K562 (cell line): ENCODE measurements around the gene CNKSR1. TPM values are rescaled to one million over a fixed set of nuclear protein-coding genes. Genes with fewer than 3 reads are reported as not detected.

ENCODE experiments used
- ATF7 ChIP-seq: fragments of 450-650 bp; IDR thresholded peaks from 2 replicates; pipeline ENCODE4 v1.7.1; 2014; ENCODE audit warnings: mild to moderate bottlenecking, moderate library complexity
- BHLHE40 ChIP-seq: IDR thresholded peaks from 2 replicates; pipeline ENCODE4 v1.6.1; 2011; ENCODE audit warnings: low read length, improper control_type of control experiment
- CBX3 ChIP-seq, 2 experiments: IDR thresholded peaks; 1 replicate in 1 of 2; 2 replicates in 1 of 2; pipeline ENCODE4 v1.6.1; 2012; ENCODE audit warnings: inconsistent platforms in 2 of 2, low read length in 2 of 2, borderline replicate concordance in 1 of 2, control low read depth in 1 of 2
- CXXC5 ChIP-seq: fragments of 250-450 bp; sonication (Bioruptor Pico); IDR thresholded peaks from 2 replicates; pipeline ENCODE4 v1.8.0; 2022; ENCODE audit warnings: inconsistent platforms, mild to moderate bottlenecking, moderate library complexity
- EZH2 ChIP-seq: IDR thresholded peaks from 2 replicates; pipeline ENCODE4 v1.6.1; 2012; ENCODE audit warnings: low read depth, mild to moderate bottlenecking, inconsistent platforms, low read length, borderline replicate concordance
- FOXA3 ChIP-seq, 2 experiments: fragments of 450-650 bp in 1 of 2; sonication (generic) in 1 of 2; formaldehyde crosslinking; IDR thresholded peaks in 1 of 2; conservative IDR thresholded peaks in 1 of 2; 2 replicates each; pipeline versions ENCODE4 v1.4.0 to v1.8.0; 2020 to 2022; ENCODE audit warnings: mild to moderate bottlenecking in 2 of 2, missing genetic modification reagents in 1 of 2
- HBP1 ChIP-seq: fragments of 450-650 bp; formaldehyde crosslinking; IDR thresholded peaks from 2 replicates; pipeline ENCODE4 v1.4.0; 2022; ENCODE audit warnings: missing genetic modification characterization
- HDGF ChIP-seq: fragments of 450-650 bp; IDR thresholded peaks from 2 replicates; pipeline ENCODE4 v1.6.1; 2016
- HMG20A ChIP-seq: fragments of 450-650 bp; formaldehyde crosslinking; conservative IDR thresholded peaks from 2 replicates; pipeline ENCODE4 v1.4.0; 2020; ENCODE audit warnings: mild to moderate bottlenecking, mixed read lengths
- IRF2 ChIP-seq: sonication (generic); formaldehyde crosslinking; IDR thresholded peaks from 2 replicates; pipeline ENCODE4 v1.8.1; 2022; ENCODE audit warnings: mild to moderate bottlenecking, missing genetic modification reagents
- KDM2B ChIP-seq: fragments of 250-450 bp; sonication (Bioruptor Pico); IDR thresholded peaks from 2 replicates; pipeline ENCODE4 v1.8.0; 2021; ENCODE audit warnings: mild to moderate bottlenecking, moderate library complexity
- LEF1 ChIP-seq: fragments of 450-650 bp; IDR thresholded peaks from 2 replicates; pipeline ENCODE4 v1.6.1; 2016; ENCODE audit warnings: mild to moderate bottlenecking
- MAFK ChIP-seq: IDR thresholded peaks from 2 replicates; pipeline ENCODE4 v1.6.1; 2011; ENCODE audit warnings: low read length, improper control_type of control experiment
- NFE2 ChIP-seq: IDR thresholded peaks from 2 replicates; pipeline ENCODE4 v1.6.1; 2014; ENCODE audit warnings: antibody characterized with exemption, low read depth
- NFXL1 ChIP-seq: fragments of 450-650 bp; formaldehyde crosslinking; IDR thresholded peaks from 2 replicates; pipeline ENCODE4 v1.4.0; 2021; ENCODE audit warnings: mild to moderate bottlenecking
- OTX1 ChIP-seq: fragments of 450-650 bp; formaldehyde crosslinking; IDR thresholded peaks from 2 replicates; pipeline ENCODE4 v1.4.0; 2022; ENCODE audit warnings: mild to moderate bottlenecking
- SLC30A9 ChIP-seq: fragments of 250-450 bp; sonication (Bioruptor Pico); IDR thresholded peaks from 2 replicates; pipeline ENCODE4 v1.8.0; 2022; ENCODE audit warnings: mild to moderate bottlenecking, moderate library complexity
- SP1 ChIP-seq: sonication (generic); formaldehyde crosslinking; IDR thresholded peaks from 2 replicates; pipeline ENCODE4 v1.8.1; 2022; ENCODE audit warnings: mild to moderate bottlenecking, missing genetic modification reagents
- SRSF9 ChIP-seq: fragments of 200-400 bp; formaldehyde crosslinking; IDR thresholded peaks from 2 replicates; pipeline ENCODE4 v1.6.1; 2017; ENCODE audit warnings: low read depth, low read length, borderline replicate concordance
- TAL1 ChIP-seq: fragments of 450-650 bp; IDR thresholded peaks from 2 replicates; pipeline ENCODE4 v1.6.1; 2016; ENCODE audit warnings: mild to moderate bottlenecking
- TCF3 ChIP-seq: sonication (generic); formaldehyde crosslinking; IDR thresholded peaks from 2 replicates; pipeline ENCODE4 v1.4.0; 2020; ENCODE audit warnings: mild to moderate bottlenecking, missing genetic modification reagents
- TRIM24 ChIP-seq, 2 experiments: fragments of 450-650 bp; IDR thresholded peaks; 2 replicates each; pipeline ENCODE4 v1.6.1; 2016
- ZBTB7A ChIP-seq: IDR thresholded peaks from 2 replicates; pipeline ENCODE4 v1.6.1; 2011; ENCODE audit warnings: low read depth, mild to moderate bottlenecking, low read length, moderate library complexity, borderline replicate concordance; ENCODE audit not compliant: control insufficient read depth
- ZKSCAN1 ChIP-seq: fragments of 150-350 bp; IDR thresholded peaks from 2 replicates; pipeline ENCODE4 v1.6.1; 2016; ENCODE audit warnings: low read depth, low read length
- ZNF512 ChIP-seq: IDR thresholded peaks from 2 replicates; pipeline ENCODE4 v1.6.1; 2016; ENCODE audit warnings: missing genetic modification characterization, missing compliant biosample characterization
- polyA plus RNA-seq, 8 experiments: library from polyadenylated mRNA; depleted of rRNA in 4 of 8; stranded (reverse) in 5 of 8; unstranded in 3 of 8; fragments of >200 nt; fragmentation: Nextera tagmentation in 2 of 8; fragmentation: Illumina TruSeq in 1 of 8; extraction: Ambion mirVana in 2 of 8; extraction: Trizol in 1 of 8; gene quantifications; 2 replicates each; pipeline versions ENCODE4 v1.2.1 to v1.2.3, GENCODE V29; 2011 to 2014; ENCODE audit warnings: inconsistent platforms in 1 of 8, missing spikeins in 1 of 8
- total RNA-seq, 7 experiments: library from RNA; depleted of rRNA in 6 of 7; stranded (reverse); fragments of >200 nt in 6 of 7; fragmentation: Illumina TruSeq in 2 of 7; extraction: Trizol in 2 of 7; gene quantifications; 2 replicates each; pipeline versions ENCODE4 v1.2.1 to v1.2.3, GENCODE V29; 2011 to 2021; ENCODE audit warnings: low replicate concordance in 1 of 7
- TF ChIP-seq, protein P1 (sequence below): fragments of 450-650 bp; conservative IDR thresholded peaks from 2 replicates; pipeline ENCODE4 v1.6.1; 2016; ENCODE audit warnings: missing genetic modification characterization, low read depth, mild to moderate bottlenecking, missing compliant biosample characterization, moderate library complexity
- TF ChIP-seq, protein P2 (sequence below): fragments of 450-650 bp; IDR thresholded peaks from 2 replicates; pipeline ENCODE4 v1.6.1; 2016; ENCODE audit warnings: low read depth, mild to moderate bottlenecking, moderate library complexity

CNKSR1 gene
- total and polyA plus RNA-seq, 9 of the 15 experiments (the other 6 are each of a cell fraction or from before 2014, with no cell fraction given): 0.03 to 2.8 (median 1.1) TPM

- no peak for TF ChIP-seq KDM2B
- TF ChIP-seq FOXA3 (CRISPR knock-in tag; conservative IDR thresholded peaks at IDR 0.05 in 1 of 2, IDR thresholded peaks at IDR 0.05 in 1 of 2): no peak
- TF ChIP-seq ZKSCAN1: peak; percentile 76; the same call in 1 of the 2 replicates
- no peak for TF ChIP-seq OTX1 (CRISPR knock-in tag)
- peak; percentile 19 for TF ChIP-seq MAFK
- peak; percentile 85 for TF ChIP-seq BHLHE40
- no peak for TF ChIP-seq ZNF512
- TF ChIP-seq TAL1: no peak
- TF ChIP-seq HMG20A (CRISPR knock-in tag): no peak
- TF ChIP-seq ATF7: peak; percentile 99
- TF ChIP-seq HDGF: no peak
- peak; percentile 98 for TF ChIP-seq SP1 (CRISPR knock-in tag)
- TF ChIP-seq HBP1 (CRISPR knock-in tag): peak; percentile 70; the same call in 1 of the 2 replicates
- TF ChIP-seq LEF1: no peak
- TF ChIP-seq, protein P1, sequence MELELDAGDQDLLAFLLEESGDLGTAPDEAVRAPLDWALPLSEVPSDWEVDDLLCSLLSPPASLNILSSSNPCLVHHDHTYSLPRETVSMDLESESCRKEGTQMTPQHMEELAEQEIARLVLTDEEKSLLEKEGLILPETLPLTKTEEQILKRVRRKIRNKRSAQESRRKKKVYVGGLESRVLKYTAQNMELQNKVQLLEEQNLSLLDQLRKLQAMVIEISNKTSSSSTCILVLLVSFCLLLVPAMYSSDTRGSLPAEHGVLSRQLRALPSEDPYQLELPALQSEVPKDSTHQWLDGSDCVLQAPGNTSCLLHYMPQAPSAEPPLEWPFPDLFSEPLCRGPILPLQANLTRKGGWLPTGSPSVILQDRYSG (tag): peak; percentile 70
- TF ChIP-seq TCF3 (CRISPR knock-in tag): no peak
- TF ChIP-seq, protein P2, sequence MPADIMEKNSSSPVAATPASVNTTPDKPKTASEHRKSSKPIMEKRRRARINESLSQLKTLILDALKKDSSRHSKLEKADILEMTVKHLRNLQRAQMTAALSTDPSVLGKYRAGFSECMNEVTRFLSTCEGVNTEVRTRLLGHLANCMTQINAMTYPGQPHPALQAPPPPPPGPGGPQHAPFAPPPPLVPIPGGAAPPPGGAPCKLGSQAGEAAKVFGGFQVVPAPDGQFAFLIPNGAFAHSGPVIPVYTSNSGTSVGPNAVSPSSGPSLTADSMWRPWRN: no peak
- TF ChIP-seq EZH2: no peak
- TF ChIP-seq NFE2: peak; percentile 44
- TF ChIP-seq TRIM24 (IDR thresholded peaks at IDR 0.05): no peak; a peak in 1 of 4 replicates
- peak; percentile 87; the same call in 1 of the 2 replicates for TF ChIP-seq ZBTB7A
- TF ChIP-seq NFXL1 (CRISPR knock-in tag): no peak
- no peak for TF ChIP-seq IRF2 (CRISPR knock-in tag)
- TF ChIP-seq SLC30A9 (CRISPR knock-in tag): no peak
- TF ChIP-seq CXXC5: peak; percentile 94
- peak in 1 of 2 experiments; percentile 62; a peak in 1 of 3 replicates for TF ChIP-seq CBX3 (IDR thresholded peaks at IDR 0.05; ENCODE audit: borderline replicate concordance in 1 of 2, low read length in 2 of 2)
- no peak for TF ChIP-seq SRSF9
Measured at GRCh38 chr1:26169669-26170471, 7.4 kb upstream of the CNKSR1 start, which contains the start of gene ZNF593 (continued).
